Prostate gland (tissue), 2 donors: ENCODE measurements around the gene SLC16A13.

Experiments used
- CTCF ChIP-seq, 4 experiments: fragments of 200-600 bp in 2 of 4; fragments of 450-650 bp in 2 of 4; sonication (generic) in 2 of 4; IDR thresholded peaks; 1 replicate in 3 of 4; 2 replicates in 1 of 4; pipeline ENCODE4 v1.5.1; 2016 to 2019; ENCODE audit warnings: antibody characterized with exemption in 4 of 4, mild to moderate bottlenecking in 2 of 4, moderate library complexity in 2 of 4
- POLR2A ChIP-seq: fragments of 450-650 bp; IDR thresholded peaks from one replicate; pipeline ENCODE4 v1.6.1; 2016; ENCODE audit warnings: antibody characterized with exemption, mild to moderate bottlenecking
- POLR2AphosphoS5 ChIP-seq: sonication (generic); formaldehyde crosslinking; IDR thresholded peaks from one replicate; pipeline ENCODE4 v1.6.1; 2017; ENCODE audit warnings: antibody characterized with exemption

GRCh38 chr17:7007143-7007542, 28.7 kb upstream of the SLC16A13 start:
- TF ChIP-seq CTCF (IDR thresholded peaks at IDR 0.05), result no peak
- no peak for TF ChIP-seq POLR2A
- TF ChIP-seq POLR2AphosphoS5, result no peak
